ENCODE results near the gene CAVIN1.
"Not testable (repeated sequence)": the region's sequence is repeated elsewhere in the genome, so short reads cannot be mapped to it uniquely, and the experiment has no call there.

Gene CAVIN1

GRCh38 chr17:42422958-42423712 is at the start of gene CAVIN1:
TSS of gene CAVIN1 (minus strand) at chr17:42423256. CDS start at chr17:42423097, 159 bp downstream.
- peak; percentile 80 for DNase-seq (ENCODE audit: low read depth)

DNA sequence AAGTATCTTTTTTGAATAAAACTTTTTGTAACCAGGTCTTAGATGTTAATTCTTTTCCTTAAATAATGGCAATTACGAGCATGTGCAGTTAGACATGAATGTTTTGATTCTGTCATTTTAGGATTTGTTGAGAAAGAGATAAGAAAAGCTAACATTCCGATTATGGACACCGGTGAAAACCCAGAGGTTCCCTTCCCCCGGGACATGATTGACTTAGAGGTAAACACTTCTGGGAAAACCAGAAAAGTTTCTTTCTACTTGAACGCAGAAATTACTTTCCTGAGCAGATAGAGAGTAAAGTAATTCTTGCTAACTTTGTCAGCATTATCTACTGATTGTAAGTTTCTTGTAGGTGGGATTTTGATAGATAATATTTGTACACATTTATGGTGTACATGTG is 44.8 kb upstream of the CAVIN1 start:
- DNase-seq (ENCODE audit: low read depth), result no peak

DNA sequence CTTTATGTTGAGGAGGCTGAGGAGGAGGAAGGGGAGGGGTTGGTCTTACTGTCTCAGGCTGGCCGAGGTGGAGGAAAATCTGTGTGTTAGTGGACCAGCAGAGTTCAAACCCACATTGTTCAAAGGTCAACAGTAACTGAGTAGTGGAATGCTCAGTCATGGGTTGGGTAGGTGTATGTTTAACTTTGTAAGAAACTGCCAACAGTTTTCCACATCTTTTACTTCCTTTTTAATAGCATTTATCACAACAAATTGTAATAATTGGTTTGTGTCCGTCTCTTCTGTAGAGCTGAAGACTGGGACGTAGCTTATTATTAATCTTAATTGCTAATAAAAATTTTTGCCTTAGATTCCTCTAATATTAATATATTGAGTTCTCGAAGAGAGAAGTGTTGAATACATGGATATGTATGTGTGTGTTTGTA is 40.9 kb upstream of the CAVIN1 start:
- DNase-seq (ENCODE audit: low read depth), result no peak

DNA sequence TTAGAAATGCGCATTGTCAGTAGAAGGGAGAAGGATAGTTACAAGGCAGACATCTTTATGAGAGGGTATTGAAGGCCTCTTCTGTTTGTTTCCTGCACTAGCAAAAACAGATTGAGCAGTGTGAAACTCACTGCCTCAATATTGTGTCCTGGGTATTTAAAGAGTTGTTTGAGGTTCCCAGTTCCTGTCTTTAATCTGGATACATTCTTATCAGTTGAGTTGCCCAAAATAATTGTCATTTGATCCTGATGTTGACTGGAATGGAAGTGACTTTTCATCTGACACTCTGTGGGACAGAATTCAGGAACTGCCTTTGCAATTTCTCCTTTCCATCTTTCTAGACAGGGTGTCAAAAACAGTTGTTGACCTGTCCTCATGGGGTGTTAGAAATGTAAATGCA is 37.3 kb upstream of the CAVIN1 start:
- no peak for DNase-seq (ENCODE audit: low read depth)

DNA sequence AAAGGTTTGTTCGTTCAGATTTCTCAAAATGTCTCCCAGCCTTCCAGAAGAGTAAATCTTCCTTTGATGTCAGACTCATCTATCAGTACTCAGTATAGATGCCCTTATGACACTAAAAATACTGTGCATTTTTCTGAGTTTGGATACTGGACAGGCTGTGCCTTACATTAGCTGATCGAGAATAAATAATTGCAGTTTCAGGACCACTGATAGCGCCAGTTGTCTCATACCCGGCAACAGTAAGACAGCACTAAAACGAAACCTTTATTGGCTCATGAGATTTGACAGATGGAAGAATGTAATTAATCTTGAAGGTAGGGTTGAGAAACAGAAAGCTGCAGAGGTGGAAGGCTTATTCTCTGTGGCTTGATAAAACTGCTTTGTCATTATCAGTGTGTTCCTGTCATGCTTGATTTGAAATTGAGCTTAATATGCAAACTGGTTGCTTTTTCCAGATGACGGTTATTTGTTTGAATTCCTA is 36.8 kb upstream of the CAVIN1 start:
- no peak for DNase-seq (ENCODE audit: low read depth)

DNA sequence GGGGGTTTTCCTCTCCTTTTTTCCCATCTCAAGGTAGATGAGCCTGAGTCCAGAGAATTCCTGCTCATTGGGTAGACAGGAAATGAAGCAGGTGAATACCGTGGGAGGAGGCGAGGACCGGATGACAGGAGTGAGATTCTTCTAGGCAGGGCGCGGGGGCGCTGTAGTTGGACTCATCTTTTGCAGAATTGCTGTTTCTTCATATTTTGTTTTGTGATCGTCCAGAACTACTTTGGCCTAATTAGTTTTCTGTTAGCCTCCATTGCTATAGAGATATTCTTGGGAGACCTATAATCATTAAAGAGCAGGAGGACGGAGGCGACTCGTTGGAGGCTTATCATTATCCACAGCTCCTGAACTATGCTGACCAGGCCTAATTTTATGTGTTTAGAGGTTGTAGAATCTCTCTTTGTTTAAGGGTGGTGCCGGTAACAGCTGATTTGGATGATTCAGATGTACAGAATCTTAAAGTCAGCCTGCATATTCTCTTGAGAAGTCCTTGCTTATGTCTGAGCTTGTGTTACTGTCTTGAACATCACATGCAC is 36.3 kb upstream of the CAVIN1 start:
- no peak for DNase-seq (ENCODE audit: low read depth)

- DNase-seq (ENCODE audit: low read depth), result no peak
Measured at GRCh38 chr17:42458497-42459255, 35.6 kb upstream of the CAVIN1 start, which contains the start of gene ATP6V0A1. TSS of gene ATP6V0A1 (plus strand) at chr17:42458878. CDS start at chr17:42460895, 2,017 bp downstream.

- no peak for DNase-seq (ENCODE audit: low read depth)
Measured at GRCh38 chr17:42457107-42457792, 34.2 kb upstream of the CAVIN1 start.

- no peak for DNase-seq (ENCODE audit: low read depth)
Measured at GRCh38 chr17:42456223-42457106, 33.4 kb upstream of the CAVIN1 start.

DNA sequence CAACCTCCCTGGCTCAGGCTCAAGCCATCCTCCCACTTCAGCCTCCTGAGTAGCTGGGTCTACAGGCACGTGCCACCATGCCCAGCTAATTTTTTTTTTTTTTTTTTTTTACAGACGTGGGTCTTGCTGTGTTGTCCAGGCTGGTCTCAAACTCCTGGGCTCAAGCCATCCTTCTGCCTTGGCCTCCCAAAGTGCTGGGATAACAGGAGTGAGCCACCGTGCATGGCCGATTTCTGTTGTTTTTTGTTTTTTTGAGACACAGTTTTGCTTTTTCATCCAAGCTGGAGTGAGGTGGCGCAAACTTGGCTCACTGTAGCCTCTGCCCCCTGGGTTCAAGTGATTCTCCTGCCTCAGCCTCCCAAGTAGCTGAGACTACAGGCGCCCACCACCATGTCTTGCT is 31.9 kb upstream of the CAVIN1 start:
- not testable (repeated sequence) for DNase-seq (ENCODE audit: low read depth)

- no peak for DNase-seq (ENCODE audit: low read depth)
Measured at GRCh38 chr17:42453439-42453838, 30.4 kb upstream of the CAVIN1 start.

DNA sequence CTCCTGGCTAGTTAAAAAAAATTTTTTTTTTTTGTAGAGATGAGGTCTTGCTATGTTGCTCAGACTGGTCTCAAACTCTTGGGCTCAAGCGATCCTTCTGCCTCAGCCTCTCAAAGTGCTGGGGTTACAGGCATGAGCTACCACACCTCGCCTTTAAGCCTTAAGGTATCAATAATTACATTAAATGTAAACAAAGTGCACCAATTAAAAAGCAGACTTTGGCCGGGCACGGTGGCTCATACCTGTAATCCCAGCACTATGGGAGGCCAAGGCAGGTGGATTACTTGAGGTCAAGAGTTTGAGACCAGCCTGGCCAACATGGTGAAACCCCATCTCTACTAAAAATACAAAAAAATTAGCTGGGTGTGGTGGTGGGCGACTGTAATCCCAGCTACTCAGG is 28.2 kb upstream of the CAVIN1 start:
- DNase-seq (ENCODE audit: low read depth), result not testable (repeated sequence)

DNA sequence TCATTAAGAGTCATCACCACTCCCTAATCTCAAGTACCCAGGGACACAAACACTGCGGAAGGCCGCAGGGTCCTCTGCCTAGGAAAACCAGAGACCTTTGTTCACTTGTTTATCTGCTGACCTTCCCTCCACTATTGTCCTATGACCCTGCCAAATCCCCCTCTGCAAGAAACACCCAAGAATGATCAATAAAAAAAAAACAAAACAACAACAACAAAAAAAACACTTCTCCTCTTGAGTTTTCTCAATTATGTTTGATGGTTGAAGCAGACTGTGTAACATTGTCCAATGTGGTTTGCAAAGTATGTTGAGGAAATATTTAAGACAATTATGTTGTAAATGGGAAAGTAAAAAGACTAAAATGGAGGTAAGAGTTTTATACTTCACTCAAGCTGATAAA is 26.8 kb upstream of the CAVIN1 start:
- not testable (repeated sequence) for DNase-seq (ENCODE audit: low read depth)

DNA sequence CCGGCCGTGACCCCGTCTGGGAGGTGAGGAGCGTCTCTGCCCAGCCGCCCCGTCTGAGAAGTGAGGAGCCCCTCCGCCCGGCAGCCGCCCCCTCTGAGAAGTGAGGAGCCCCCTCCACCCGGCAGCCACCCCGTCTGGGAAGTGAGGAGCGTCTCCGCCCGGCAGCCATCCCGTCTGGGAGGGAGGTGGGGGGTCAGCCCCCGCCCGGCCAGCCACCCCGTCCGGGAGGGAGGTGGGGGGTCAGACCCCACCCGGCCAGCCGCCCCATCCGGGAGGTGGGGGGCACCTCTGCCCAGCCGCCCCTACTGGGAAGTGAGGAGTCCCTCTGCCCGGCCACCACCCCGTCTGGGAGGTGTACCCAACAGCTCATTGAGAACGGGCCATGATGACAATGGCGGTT is 26.1 kb upstream of the CAVIN1 start:
- not testable (repeated sequence) for DNase-seq (ENCODE audit: low read depth)

DNA sequence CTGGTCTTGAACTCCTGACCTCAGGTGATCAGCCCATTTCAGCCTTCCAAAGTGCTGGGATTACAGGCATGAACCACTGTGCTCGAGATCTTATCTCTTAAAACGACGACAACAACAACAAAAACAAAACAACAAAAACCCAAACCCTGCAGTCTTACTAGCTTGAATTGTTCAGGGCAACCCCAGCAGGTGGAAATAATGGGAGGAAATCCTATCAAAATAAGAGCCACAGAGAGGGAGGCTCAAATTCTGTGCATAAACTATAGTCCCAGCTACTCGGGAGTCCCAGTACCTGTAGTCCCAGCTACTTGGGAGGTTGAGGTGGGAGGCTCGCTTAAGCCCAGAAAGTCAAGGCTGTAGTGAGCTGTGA is 19.1 kb upstream of the CAVIN1 start:
- DNase-seq (ENCODE audit: low read depth), result no peak

DNA sequence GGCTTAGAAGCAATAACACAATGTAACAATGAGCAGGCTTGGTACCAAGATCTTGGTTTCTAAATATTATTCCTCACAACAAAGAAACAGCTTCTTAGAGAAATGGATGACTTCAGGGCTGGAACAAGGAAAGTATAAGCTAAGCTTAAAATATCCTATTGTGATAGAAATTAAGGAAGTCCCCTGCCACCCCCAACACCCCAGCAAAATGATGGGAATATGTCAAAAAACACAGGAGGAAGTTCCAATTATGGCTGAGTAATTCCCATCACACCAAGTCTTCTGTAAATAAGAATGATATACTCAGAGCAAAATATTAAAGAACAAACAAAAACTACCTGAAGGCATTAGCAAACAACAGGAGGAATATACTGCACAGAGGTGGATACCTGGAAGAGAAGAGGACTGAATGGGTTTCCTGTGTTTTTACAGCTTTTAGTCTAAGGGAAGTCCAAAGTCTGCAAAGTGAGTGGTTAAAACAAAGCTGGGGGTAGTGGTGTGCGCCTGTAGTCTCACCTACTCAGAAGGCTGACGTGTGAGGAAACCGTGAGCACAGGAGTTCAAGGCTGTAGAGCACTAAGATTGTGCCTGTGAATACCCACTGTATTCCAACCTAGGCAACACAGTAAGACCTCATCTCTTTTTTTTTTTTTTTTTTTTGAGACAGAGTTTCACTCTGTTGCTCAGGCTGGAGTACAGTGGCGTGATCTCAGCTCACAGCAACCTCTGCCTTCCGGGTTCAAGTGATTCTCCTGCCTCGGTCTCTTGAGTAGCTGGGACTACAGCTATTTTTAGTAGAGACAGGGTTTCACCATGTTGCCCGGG is 18.5 kb upstream of the CAVIN1 start:
- DNase-seq (ENCODE audit: low read depth), result no peak

DNA sequence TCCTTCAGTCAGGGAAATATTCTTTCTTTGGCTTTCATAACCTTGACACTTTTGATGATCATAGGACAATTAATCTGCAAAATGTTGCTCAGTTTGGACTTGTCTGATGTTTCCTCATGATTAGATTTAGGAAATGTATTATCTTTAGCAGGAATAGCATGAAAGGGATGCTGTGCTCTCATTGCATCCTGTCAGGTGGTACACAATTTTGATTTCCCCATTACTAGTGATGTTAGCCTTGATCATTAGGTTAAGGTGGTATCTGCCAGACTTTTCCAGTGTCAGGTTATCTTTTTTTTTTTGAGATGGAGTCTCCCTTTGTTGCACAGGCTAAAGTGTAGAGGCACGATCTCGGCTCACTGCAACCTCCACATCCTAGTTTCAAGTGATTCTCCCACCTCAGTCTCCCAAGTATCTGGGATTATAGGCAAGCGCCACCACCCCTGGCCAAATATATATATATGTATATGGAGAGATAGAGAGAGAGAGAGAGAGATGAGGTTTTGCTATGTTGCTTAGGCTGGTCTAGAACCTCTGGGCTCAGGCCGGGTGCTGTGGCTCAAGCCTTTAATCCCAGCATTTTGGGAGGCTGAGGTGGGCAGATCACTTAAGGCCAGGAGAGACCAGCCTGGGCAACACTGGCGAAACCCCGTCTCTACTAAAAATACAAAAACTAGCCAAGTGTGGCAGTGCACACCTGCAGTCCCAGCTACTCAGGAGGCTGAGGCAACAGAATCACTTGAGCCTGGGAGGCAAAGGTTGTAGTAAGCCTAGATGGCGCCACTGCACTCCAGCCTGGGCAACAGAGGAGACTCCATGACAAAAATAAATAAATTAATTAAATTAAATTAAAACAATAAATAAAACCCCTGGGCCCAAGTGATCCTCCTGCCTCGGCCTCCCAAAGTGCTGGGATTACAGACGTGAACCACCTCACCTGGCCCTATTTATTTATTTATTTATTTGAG is 15.8 kb upstream of the CAVIN1 start:
- no peak for DNase-seq (ENCODE audit: low read depth)

- no peak for DNase-seq (ENCODE audit: low read depth)
Measured at GRCh38 chr17:42436391-42436790, 13.3 kb upstream of the CAVIN1 start.

- DNase-seq (ENCODE audit: low read depth), result no peak
Measured at GRCh38 chr17:42431758-42432161, 8.7 kb upstream of the CAVIN1 start.

All from HS-27A (cell line).